ENCODE data around the gene GPC5. TPM values are rescaled to one million over a fixed set of nuclear protein-coding genes. Genes with fewer than 3 reads are reported as not detected.
"Not testable (repeated sequence)": the region's sequence is repeated elsewhere in the genome, so short reads cannot be mapped to it uniquely, and the experiment has no call there.

The GPC5 gene
- total RNA-seq, 1 experiment from 2014 or later = 0.50 TPM

- no peak for DNase-seq (ENCODE audit: low read depth, low spot score)
Measured at GRCh38 chr13:92232871-92233270, 834.5 kb downstream of the GPC5 start.

GRCh38 chr13:92251671-92252210, 853.3 kb downstream of the GPC5 start:
- in situ Hi-C loops (cut with HindIII; ENCODE audit: low pct_unique_long_range_greater_than_20kb, low sequenced_read_pairs) = no loop called here

More at GRCh38 chr13:92232871-92233270, 834.5 kb downstream of the GPC5 start:
- in situ Hi-C loops (cut with HindIII; ENCODE audit: low pct_unique_long_range_greater_than_20kb, low sequenced_read_pairs) = no loop called here

GRCh38 chr13:92255526-92255925, 857.1 kb downstream of the GPC5 start:
- DNase-seq (ENCODE audit: low read depth, low spot score) = no peak
- in situ Hi-C loops (cut with HindIII; ENCODE audit: low pct_unique_long_range_greater_than_20kb, low sequenced_read_pairs) = no loop called here

More at GRCh38 chr13:92251671-92252210, 853.3 kb downstream of the GPC5 start:
- no peak for DNase-seq (ENCODE audit: low read depth, low spot score)

GRCh38 chr13:92256211-92256610, 857.8 kb downstream of the GPC5 start:
- in situ Hi-C loops (cut with HindIII; ENCODE audit: low pct_unique_long_range_greater_than_20kb, low sequenced_read_pairs) = no loop called here
- no peak for DNase-seq (ENCODE audit: low read depth, low spot score)

GRCh38 chr13:92259046-92259445, 860.6 kb downstream of the GPC5 start:
- in situ Hi-C loops (cut with HindIII; ENCODE audit: low pct_unique_long_range_greater_than_20kb, low sequenced_read_pairs) = no loop called here
- DNase-seq (ENCODE audit: low read depth, low spot score) = no peak

- DNase-seq (ENCODE audit: low read depth, low spot score) = no peak
- in situ Hi-C loops (cut with HindIII; ENCODE audit: low pct_unique_long_range_greater_than_20kb, low sequenced_read_pairs) = no loop called here
Measured at GRCh38 chr13:92259523-92259922, 861.1 kb downstream of the GPC5 start.

- no peak for DNase-seq (ENCODE audit: low read depth, low spot score)
- in situ Hi-C loops (cut with HindIII; ENCODE audit: low pct_unique_long_range_greater_than_20kb, low sequenced_read_pairs) = no loop called here
Measured at GRCh38 chr13:92260363-92260762, 861.9 kb downstream of the GPC5 start.

- in situ Hi-C loops (cut with HindIII; ENCODE audit: low pct_unique_long_range_greater_than_20kb, low sequenced_read_pairs) = no loop called here
- DNase-seq (ENCODE audit: low read depth, low spot score) = no peak
Measured at GRCh38 chr13:92262100-92262788, 863.8 kb downstream of the GPC5 start.

GRCh38 chr13:92265408-92265807, 867.0 kb downstream of the GPC5 start:
- in situ Hi-C loops (cut with HindIII; ENCODE audit: low pct_unique_long_range_greater_than_20kb, low sequenced_read_pairs) = no loop called here
- DNase-seq (ENCODE audit: low read depth, low spot score) = no peak

- DNase-seq (ENCODE audit: low read depth, low spot score) = no peak
- in situ Hi-C loops (cut with HindIII; ENCODE audit: low pct_unique_long_range_greater_than_20kb, low sequenced_read_pairs) = no loop called here
Measured at GRCh38 chr13:92270990-92271389, 872.6 kb downstream of the GPC5 start.

GRCh38 chr13:92272177-92272576, 873.8 kb downstream of the GPC5 start:
- no peak for DNase-seq (ENCODE audit: low read depth, low spot score)
- in situ Hi-C loops (cut with HindIII; ENCODE audit: low pct_unique_long_range_greater_than_20kb, low sequenced_read_pairs) = no loop called here

GRCh38 chr13:92280986-92281385, 882.6 kb downstream of the GPC5 start:
- DNase-seq (ENCODE audit: low read depth, low spot score); in situ Hi-C loops (cut with HindIII; ENCODE audit: low pct_unique_long_range_greater_than_20kb, low sequenced_read_pairs): not testable (repeated sequence)

GRCh38 chr13:92290718-92291307, 892.4 kb downstream of the GPC5 start:
- in situ Hi-C loops (cut with HindIII; ENCODE audit: low pct_unique_long_range_greater_than_20kb, low sequenced_read_pairs); DNase-seq (ENCODE audit: low read depth, low spot score): not testable (repeated sequence)

GRCh38 chr13:92294533-92294932, 896.1 kb downstream of the GPC5 start:
- in situ Hi-C loops (cut with HindIII; ENCODE audit: low pct_unique_long_range_greater_than_20kb, low sequenced_read_pairs) = not testable (repeated sequence)

GRCh38 chr13:92296154-92296671, 897.8 kb downstream of the GPC5 start:
- in situ Hi-C loops (cut with HindIII; ENCODE audit: low pct_unique_long_range_greater_than_20kb, low sequenced_read_pairs) = not testable (repeated sequence)

More at GRCh38 chr13:92294533-92294932, 896.1 kb downstream of the GPC5 start:
- DNase-seq (ENCODE audit: low read depth, low spot score) = not testable (repeated sequence)

GRCh38 chr13:92297971-92298942, 899.8 kb downstream of the GPC5 start:
- in situ Hi-C loops (cut with HindIII; ENCODE audit: low pct_unique_long_range_greater_than_20kb, low sequenced_read_pairs) = no loop called here
- no peak for DNase-seq (ENCODE audit: low read depth, low spot score)

More at GRCh38 chr13:92296154-92296671, 897.8 kb downstream of the GPC5 start:
- not testable (repeated sequence) for DNase-seq (ENCODE audit: low read depth, low spot score)

- in situ Hi-C loops (cut with HindIII; ENCODE audit: low pct_unique_long_range_greater_than_20kb, low sequenced_read_pairs) = no loop called here
Measured at GRCh38 chr13:92300651-92301050, 902.2 kb downstream of the GPC5 start.

GRCh38 chr13:92303428-92303827, 905.0 kb downstream of the GPC5 start:
- in situ Hi-C loops (cut with HindIII; ENCODE audit: low pct_unique_long_range_greater_than_20kb, low sequenced_read_pairs) = no loop called here
- no peak for DNase-seq (ENCODE audit: low read depth, low spot score)

More at GRCh38 chr13:92300651-92301050, 902.2 kb downstream of the GPC5 start:
- no peak for DNase-seq (ENCODE audit: low read depth, low spot score)

Measured in SK-MEL-5 (cell line).